Gastroesophageal sphincter (tissue), 3 donors: Measurements from ENCODE around the gene COPS9.

Source experiments
- CTCF ChIP-seq, 4 experiments: fragments of 200-600 bp in 2 of 4; fragments of 450-650 bp in 2 of 4; sonication (generic) in 1 of 4; IDR thresholded peaks; one replicate each; pipeline ENCODE4 v1.5.1; 2017 to 2019; ENCODE audit warnings: antibody characterized with exemption in 4 of 4, mild to moderate bottlenecking in 2 of 4, moderate library complexity in 2 of 4
- EP300 ChIP-seq: sonication (generic); formaldehyde crosslinking; IDR thresholded peaks from one replicate; pipeline ENCODE4 v1.6.1; 2017; ENCODE audit warnings: antibody characterized with exemption, mild to moderate bottlenecking
- POLR2A ChIP-seq, 2 donors: fragments of 450-650 bp; IDR thresholded peaks; one replicate each; pipeline ENCODE4 v1.6.1; 2017; ENCODE audit warnings: antibody characterized with exemption in 2 of 2, mild to moderate bottlenecking in 2 of 2, moderate library complexity in 1 of 2

- TF ChIP-seq POLR2A (IDR thresholded peaks at IDR 0.05) (no peak), CTCF (IDR thresholded peaks at IDR 0.05) (no peak), EP300 (no peak)
These were observed 23.0 kb downstream of the COPS9 start for GRCh38 chr2:240112914-240113690.
